Thoracic aorta (tissue), 2 donors: ENCODE data around the gene NFKBIE. TPM values are rescaled to one million over a fixed set of nuclear protein-coding genes. Genes with fewer than 3 reads are reported as not detected.

Experiments used
- ATAC-seq: fragments of 150-250 bp; one replicate; pipeline ENCODE4 v1.8.0; 2017; ENCODE audit warnings: low read depth; ENCODE audit not compliant: insufficient number of reproducible peaks, low FRiP score
- DNase-seq: peaks from one replicate; pipeline ENCODE4 v3.0.0-alpha.2; 2020; ENCODE audit warnings: low spot score
- H3K27ac ChIP-seq, 2 donors: fragments of 200-600 bp; sonication (generic); 1 replicate in 1 of 2; 2 replicates in 1 of 2; pipeline ENCODE4 v1.5.1; 2016; ENCODE audit warnings: mild to moderate bottlenecking in 2 of 2, moderate library complexity in 2 of 2
- H3K27me3 ChIP-seq: fragments of 200-600 bp; sonication (generic); replicated peaks from 2 replicates; pipeline ENCODE4 v1.6.0; 2016; ENCODE audit warnings: mild to moderate bottlenecking; ENCODE audit not compliant: insufficient read depth
- H3K36me3 ChIP-seq: fragments of 200-600 bp; sonication (generic); one replicate; pipeline ENCODE4 v1.5.1; 2016
- H3K4me1 ChIP-seq, 2 donors: fragments of 200-600 bp; sonication (generic); 1 replicate in 1 of 2; 2 replicates in 1 of 2; pipeline versions ENCODE4 v1.5.1 to v1.6.0; 2016; ENCODE audit warnings: low read depth in 2 of 2, mild to moderate bottlenecking in 1 of 2; ENCODE audit not compliant: control insufficient read depth in 1 of 2
- H3K4me3 ChIP-seq: fragments of 200-600 bp; sonication (generic); 2 replicates; pipeline ENCODE4 v1.5.1; 2016; ENCODE audit warnings: mild to moderate bottlenecking
- H3K9me3 ChIP-seq: fragments of 200-600 bp; sonication (generic); 2 replicates; pipeline ENCODE4 v1.5.1; 2016
- CTCF ChIP-seq: fragments of 200-600 bp; sonication (generic); IDR thresholded peaks from one replicate; pipeline ENCODE4 v1.5.1; 2019; ENCODE audit warnings: antibody characterized with exemption
- total RNA-seq, 2 donors: library from RNA; depleted of rRNA; stranded (reverse); fragments of >200 nt; gene quantifications; one replicate each; pipeline versions ENCODE4 v1.1.0 to v1.2.3, GENCODE V29; 2016

The NFKBIE gene
- total RNA-seq, 2 donors from 2014 or later: 5.5 to 10.6 TPM

GRCh38 chr6:44255871-44256774 is 9.2 kb downstream of the NFKBIE start:
- H3K4me1 ChIP-seq: peaks cover 12 to 17% of the 10 kb centered on the region in 2 donors

GRCh38 chr6:44255105-44255808 is 10.1 kb downstream of the NFKBIE start:
- ATAC-seq (no peak), DNase-seq (no peak)
- Histone ChIP-seq H3K27me3 (no peaks in the 10 kb centered on the region), H3K4me3 (no peak overlapping the region), H3K4me1 (peaks cover 12 to 21% of the 10 kb centered on the region in 2 donors), H3K36me3 (peaks cover 42% of the 10 kb centered on the region), H3K27ac (no peak overlapping the region), H3K9me3 (no peaks in the 10 kb centered on the region)
- no peak for TF ChIP-seq CTCF

More at GRCh38 chr6:44255871-44256774, 9.2 kb downstream of the NFKBIE start:
- TF ChIP-seq CTCF: no peak
- H3K9me3 ChIP-seq: no peaks in the 10 kb centered on the region
- H3K4me3 ChIP-seq: peak overlapping the region; percentile 88
- ATAC-seq (no peak), DNase-seq (no peak)
- peak overlapping the region; percentile 59 to 76 for H3K27ac ChIP-seq
- H3K27me3 ChIP-seq: no peaks in the 10 kb centered on the region
- peaks cover 34% of the 10 kb centered on the region for H3K36me3 ChIP-seq

- TF ChIP-seq CTCF: no peak
- no peaks in the 10 kb centered on the region for H3K27me3 ChIP-seq
- peaks cover 12 to 25% of the 10 kb centered on the region in 2 donors for H3K4me1 ChIP-seq
- no peak for DNase-seq
- H3K27ac ChIP-seq: no peak overlapping the region
- H3K36me3 ChIP-seq: peaks cover 51% of the 10 kb centered on the region
- no peak for ATAC-seq
- no peaks in the 10 kb centered on the region for H3K9me3 ChIP-seq
- H3K4me3 ChIP-seq: no peak overlapping the region
Measured at GRCh38 chr6:44254191-44255104, 10.9 kb downstream of the NFKBIE start.

- DNase-seq: no peak
- no peak overlapping the region for H3K4me3 ChIP-seq
- H3K27ac ChIP-seq: no peak overlapping the region
- H3K9me3 ChIP-seq: no peaks in the 10 kb centered on the region
- H3K4me1 ChIP-seq: peaks cover 14 to 34% of the 10 kb centered on the region in 2 donors
- no peaks in the 10 kb centered on the region for H3K27me3 ChIP-seq
- peak; percentile 38 for TF ChIP-seq CTCF
- ATAC-seq: no peak
- peaks cover 54% of the 10 kb centered on the region for H3K36me3 ChIP-seq
Measured at GRCh38 chr6:44253307-44254101, 11.8 kb downstream of the NFKBIE start.
